NCI-H1092 treated with DMSO at 0.1 percent for 48 hours (cell line): ENCODE results near the gene ETFB.

Experiments
- DNase-seq: peaks from one replicate; lab custom pipeline; 2025; lab: John Stamatoyannopoulos, UW

The ETFB gene

GRCh38 chr19:51327066-51328001 is 38.9 kb downstream of the ETFB start:
- DNase-seq: no peak

GRCh38 chr19:51326216-51327065 is 39.7 kb downstream of the ETFB start:
- no peak for DNase-seq

- DNase-seq: no peak
Observed at GRCh38 chr19:51325161-51325976, 40.8 kb downstream of the ETFB start.

GRCh38 chr19:51324167-51324481 is 42.1 kb downstream of the ETFB start:
- DNase-seq: no peak

GRCh38 chr19:51323481-51324166 is 42.6 kb downstream of the ETFB start:
- DNase-seq: no peak

- no peak for DNase-seq
Observed at GRCh38 chr19:51321799-51322198, 44.4 kb downstream of the ETFB start.

- no peak for DNase-seq
Observed at GRCh38 chr19:51320280-51320657, 45.9 kb downstream of the ETFB start.

GRCh38 chr19:51319649-51320279 is 46.4 kb downstream of the ETFB start:
- DNase-seq: no peak

GRCh38 chr19:51318687-51319648 is 47.2 kb downstream of the ETFB start:
- DNase-seq: no peak

GRCh38 chr19:51317968-51318367 is 48.2 kb downstream of the ETFB start:
- DNase-seq: no peak

- DNase-seq: no peak
Observed at GRCh38 chr19:51317376-51317775, 48.8 kb downstream of the ETFB start.

- DNase-seq: no peak
Observed at GRCh38 chr19:51316688-51317087, 49.5 kb downstream of the ETFB start.

GRCh38 chr19:51311351-51312257 is 54.6 kb downstream of the ETFB start, which contains the start of gene IGLON5:
Gene IGLON5, plus strand, starts transcription at chr19:51311644. Its CDS starts 204 bp downstream, at chr19:51311848.
- DNase-seq: no peak

GRCh38 chr19:51305479-51305878 is 60.7 kb downstream of the ETFB start:
- DNase-seq: no peak

GRCh38 chr19:51301266-51301665 is 64.9 kb downstream of the ETFB start:
- no peak for DNase-seq

- DNase-seq: no peak
Observed at GRCh38 chr19:51297406-51297805, 68.8 kb downstream of the ETFB start.

GRCh38 chr19:51296336-51297093 is 69.7 kb downstream of the ETFB start:
- no peak for DNase-seq
